Measurements from ENCODE around the gene RAI1.
A peak's percentile ranks its signal among the peaks of the same experiment; 100 is the strongest.

The RAI1 gene

DNA sequence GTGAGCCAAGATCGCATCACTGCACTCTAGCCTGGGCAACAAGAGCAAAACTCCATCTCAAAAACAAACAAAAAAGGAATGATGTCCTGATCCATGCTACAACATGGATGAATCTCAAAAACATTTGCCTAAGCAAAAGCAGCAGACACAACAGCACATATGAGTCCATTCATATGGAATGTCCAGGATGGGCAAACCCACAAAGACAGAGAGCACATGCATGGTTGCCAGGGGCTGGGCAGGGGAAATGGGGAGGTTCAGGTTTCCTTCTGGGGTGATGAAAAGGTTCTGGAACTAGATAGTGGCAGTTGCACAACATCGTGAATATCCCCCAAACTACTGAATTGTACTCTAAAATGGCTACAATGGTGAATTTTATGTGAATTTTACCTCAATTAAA is 35.3 kb upstream of the RAI1 start:
- Histone ChIP-seq H3K4me3 (ENCODE audit: extremely low read depth, insufficient read depth, low read length, poor library complexity, severe bottlenecking) (no peak overlapping the region), H3K36me3 (ENCODE audit: control insufficient read depth, insufficient read depth, low read length) (no peaks in the 10 kb centered on the region), H3K9me3 (ENCODE audit: control insufficient read depth, low read length) (no peaks in the 10 kb centered on the region), H3K4me1 (ENCODE audit: control insufficient read depth, insufficient read depth, low read length, poor library complexity, severe bottlenecking) (no peaks in the 10 kb centered on the region), H3K27ac (ENCODE audit: low read depth, low read length, severe bottlenecking) (no peak overlapping the region)
- no CpG with 5 or more reads among the region's 2 CpGs for WGBS, 2 experiments (ENCODE audit: insufficient coverage in 2 of 2)

DNA sequence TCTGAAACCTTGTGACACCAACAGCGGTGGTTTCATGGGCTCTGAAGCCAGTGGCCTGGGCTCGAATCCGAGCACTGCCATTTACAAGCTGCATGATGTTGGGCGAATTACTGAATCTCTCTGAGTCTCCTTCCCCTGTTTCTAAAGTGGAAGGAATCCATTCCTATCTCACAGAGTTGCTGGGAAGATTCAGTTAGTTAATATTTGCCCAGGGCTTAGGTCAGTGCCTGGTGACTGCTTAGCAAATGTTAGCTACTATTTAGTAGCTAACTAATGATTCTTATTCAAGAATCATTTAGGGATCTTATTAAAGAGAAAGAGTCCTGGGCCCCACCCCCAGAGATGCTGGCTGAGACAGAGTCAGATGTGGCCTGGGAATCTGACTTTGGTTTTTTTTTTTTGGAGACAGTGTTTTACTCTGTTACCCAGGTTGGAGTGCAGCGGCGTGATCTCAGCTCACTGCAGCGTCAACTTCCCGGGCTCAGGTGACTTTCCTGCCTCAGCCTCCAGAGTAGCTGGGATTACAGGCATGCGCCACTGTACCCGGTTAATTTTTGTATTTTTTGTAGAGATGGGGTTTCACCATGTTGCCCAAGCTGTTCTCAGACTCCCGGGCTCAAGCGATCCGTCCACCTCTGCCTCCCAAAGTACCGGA is 33.6 kb upstream of the RAI1 start:
- Histone ChIP-seq H3K4me3 (ENCODE audit: extremely low read depth, insufficient read depth, low read length, poor library complexity, severe bottlenecking) (no peak overlapping the region), H3K27ac (ENCODE audit: low read depth, low read length, severe bottlenecking) (no peak overlapping the region), H3K9me3 (ENCODE audit: control insufficient read depth, low read length) (no peaks in the 10 kb centered on the region), H3K4me1 (ENCODE audit: control insufficient read depth, insufficient read depth, low read length, poor library complexity, severe bottlenecking) (no peaks in the 10 kb centered on the region), H3K36me3 (ENCODE audit: control insufficient read depth, insufficient read depth, low read length) (no peaks in the 10 kb centered on the region)
- 95 to 96% methylated on average over 10 to 11 of the region's 14 CpGs for WGBS, 2 experiments (ENCODE audit: insufficient coverage in 2 of 2)

DNA sequence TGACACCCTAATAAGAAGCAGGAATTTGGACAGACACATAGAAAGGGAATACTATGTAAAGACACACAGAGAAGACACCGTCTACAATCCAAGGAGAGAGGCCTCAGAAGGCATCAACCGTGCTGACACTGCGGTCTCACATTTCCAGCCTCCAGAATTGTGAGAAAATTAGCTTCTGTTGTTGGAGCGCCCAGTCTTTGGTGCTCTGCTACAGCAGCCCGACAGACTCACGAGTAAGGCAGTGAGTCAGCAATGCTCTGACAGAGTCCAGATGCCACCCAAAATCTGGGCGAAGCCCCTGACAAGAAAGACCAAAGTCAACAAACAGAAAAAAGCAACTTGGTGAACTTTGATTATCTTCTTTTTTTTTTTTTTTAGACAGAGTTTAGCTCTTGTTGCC is 32.5 kb upstream of the RAI1 start:
- WGBS, 2 experiments (ENCODE audit: insufficient coverage in 2 of 2) = 72 to 80% methylated on average over 6 to 7 of the region's 7 CpGs
- peak overlapping the region; percentile 51 for H3K27ac ChIP-seq (ENCODE audit: low read depth, low read length, severe bottlenecking)
- no peaks in the 10 kb centered on the region for H3K36me3 ChIP-seq (ENCODE audit: control insufficient read depth, insufficient read depth, low read length)
- H3K4me1 ChIP-seq (ENCODE audit: control insufficient read depth, insufficient read depth, low read length, poor library complexity, severe bottlenecking) = no peaks in the 10 kb centered on the region
- no peaks in the 10 kb centered on the region for H3K9me3 ChIP-seq (ENCODE audit: control insufficient read depth, low read length)
- H3K4me3 ChIP-seq (ENCODE audit: extremely low read depth, insufficient read depth, low read length, poor library complexity, severe bottlenecking) = no peak overlapping the region

DNA sequence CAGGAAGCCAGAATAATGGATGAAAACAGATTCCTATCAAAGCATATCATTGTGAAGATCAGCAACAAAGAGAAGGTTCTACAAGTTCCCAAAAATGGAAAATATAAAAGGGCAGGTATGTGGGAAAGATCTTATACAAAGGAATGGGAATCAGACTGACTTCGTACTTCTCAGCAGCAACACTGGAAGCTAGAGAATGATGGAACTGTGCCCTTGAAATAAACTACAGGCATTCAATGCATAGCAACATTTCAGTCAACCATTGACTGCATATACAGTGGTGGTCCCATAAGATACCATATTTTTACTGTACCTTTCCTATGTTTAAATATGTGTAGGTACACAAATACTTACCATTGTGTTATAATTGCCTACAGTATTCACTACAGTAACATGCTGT is 30.3 kb upstream of the RAI1 start:
- Histone ChIP-seq H3K9me3 (ENCODE audit: control insufficient read depth, low read length) (no peaks in the 10 kb centered on the region), H3K27ac (ENCODE audit: low read depth, low read length, severe bottlenecking) (no peak overlapping the region), H3K4me1 (ENCODE audit: control insufficient read depth, insufficient read depth, low read length, poor library complexity, severe bottlenecking) (no peaks in the 10 kb centered on the region), H3K36me3 (ENCODE audit: control insufficient read depth, insufficient read depth, low read length) (no peaks in the 10 kb centered on the region), H3K4me3 (ENCODE audit: extremely low read depth, insufficient read depth, low read length, poor library complexity, severe bottlenecking) (no peak overlapping the region)
- 83 to 100% methylated on average over 1 of the region's 1 CpG for WGBS, 2 experiments (ENCODE audit: insufficient coverage in 2 of 2)

DNA sequence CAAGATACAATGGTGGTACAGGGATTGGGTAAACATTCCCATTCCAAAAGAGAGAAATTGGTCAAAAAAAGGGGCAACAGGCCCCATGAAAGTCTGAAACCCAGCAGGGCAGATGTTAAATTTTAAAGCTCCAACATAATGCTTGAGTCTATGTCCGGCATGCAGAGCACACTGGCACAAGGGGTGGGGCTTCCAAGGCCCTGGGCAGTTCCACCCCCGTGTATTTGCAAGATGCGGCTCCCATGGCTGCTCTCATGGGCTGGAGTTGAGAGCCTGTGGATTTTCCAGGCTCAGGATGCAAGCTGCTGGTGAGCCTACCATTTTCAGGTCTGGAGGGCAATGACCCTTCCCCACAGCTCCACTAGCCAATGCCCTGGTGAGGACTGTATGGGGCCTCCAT is 27.9 kb upstream of the RAI1 start:
- Histone ChIP-seq H3K4me1 (ENCODE audit: control insufficient read depth, insufficient read depth, low read length, poor library complexity, severe bottlenecking) (no peaks in the 10 kb centered on the region), H3K36me3 (ENCODE audit: control insufficient read depth, insufficient read depth, low read length) (no peaks in the 10 kb centered on the region), H3K9me3 (ENCODE audit: control insufficient read depth, low read length) (peaks cover 8% of the 10 kb centered on the region), H3K27ac (ENCODE audit: low read depth, low read length, severe bottlenecking) (no peak overlapping the region), H3K4me3 (ENCODE audit: extremely low read depth, insufficient read depth, low read length, poor library complexity, severe bottlenecking) (no peak overlapping the region)
- 82 to 96% methylated on average over 3 of the region's 3 CpGs for WGBS, 2 experiments (ENCODE audit: insufficient coverage in 2 of 2)

DNA sequence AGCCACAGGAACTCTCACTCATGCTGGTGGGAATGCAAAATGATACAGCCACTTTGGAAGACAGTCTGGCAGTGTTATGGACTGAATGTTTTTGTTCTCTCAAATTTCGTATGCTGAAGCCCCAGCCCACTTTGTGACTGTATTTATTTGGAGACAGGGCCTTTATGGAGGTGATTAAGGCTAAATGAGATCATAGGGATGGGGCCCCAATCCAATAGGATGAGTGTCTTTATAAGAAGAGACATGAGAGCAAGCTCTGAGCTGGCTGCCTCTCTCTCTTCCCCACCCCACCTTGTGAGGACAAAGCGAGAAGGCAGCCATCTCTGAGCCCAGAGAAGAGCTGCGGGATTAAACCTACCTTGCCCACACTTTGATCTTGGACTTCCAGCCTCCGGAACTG is 21.9 kb upstream of the RAI1 start:
- Histone ChIP-seq H3K4me3 (ENCODE audit: extremely low read depth, insufficient read depth, low read length, poor library complexity, severe bottlenecking) (no peak overlapping the region), H3K4me1 (ENCODE audit: control insufficient read depth, insufficient read depth, low read length, poor library complexity, severe bottlenecking) (peaks cover 11% of the 10 kb centered on the region), H3K27ac (ENCODE audit: low read depth, low read length, severe bottlenecking) (no peak overlapping the region), H3K36me3 (ENCODE audit: control insufficient read depth, insufficient read depth, low read length) (no peaks in the 10 kb centered on the region), H3K9me3 (ENCODE audit: control insufficient read depth, low read length) (peaks cover 17% of the 10 kb centered on the region)
- WGBS, 2 experiments (ENCODE audit: insufficient coverage in 2 of 2) = 96 to 100% methylated on average over 2 of the region's 4 CpGs

DNA sequence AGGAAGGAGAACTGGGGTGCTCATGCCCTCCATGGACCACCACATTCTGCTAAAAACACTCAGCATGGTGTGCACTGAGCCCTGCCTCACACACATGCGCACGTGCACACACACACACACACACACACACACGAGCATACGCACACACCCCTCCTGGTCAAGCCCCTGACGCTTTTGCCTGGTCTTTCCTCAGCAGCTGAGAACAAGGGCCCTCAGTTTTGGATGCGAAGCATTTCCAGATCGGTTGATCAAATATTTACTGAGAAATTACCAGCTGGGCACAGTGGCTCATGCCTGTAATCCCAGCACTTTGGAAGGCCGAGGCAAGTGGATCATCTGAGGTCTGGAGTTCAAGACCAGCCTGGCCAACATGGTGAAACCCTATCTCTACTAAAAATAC is 20.1 kb upstream of the RAI1 start:
- 86 to 89% methylated on average over 8 of the region's 8 CpGs for WGBS, 2 experiments (ENCODE audit: insufficient coverage in 2 of 2)

DNA sequence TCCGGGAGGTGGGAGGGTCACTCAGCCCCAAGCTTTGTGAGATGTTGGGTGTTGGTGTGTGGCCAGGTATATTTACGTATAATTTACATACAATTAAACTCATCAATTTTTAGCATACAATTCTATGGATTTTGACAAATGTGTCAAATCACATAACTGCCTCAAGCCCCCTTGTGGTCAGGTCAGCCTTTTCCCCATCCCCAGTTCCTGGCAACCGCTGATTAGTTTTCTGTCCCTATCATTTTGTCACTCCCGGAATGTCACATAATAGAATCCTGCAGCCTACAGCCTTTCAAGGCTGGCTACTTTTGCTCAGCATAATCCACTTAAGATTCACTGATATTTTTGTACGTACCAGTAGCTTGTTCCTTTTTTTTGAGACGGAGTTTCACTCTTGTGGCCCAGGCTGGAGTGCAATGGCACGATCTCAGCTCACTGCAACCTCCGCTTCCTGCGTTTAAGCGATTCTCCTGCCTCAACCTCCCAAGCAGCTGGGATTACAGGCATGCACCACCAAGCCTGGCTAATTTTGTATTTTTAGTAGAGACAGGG is 19.3 kb upstream of the RAI1 start:
- 87 to 88% methylated on average over 8 to 9 of the region's 10 CpGs for WGBS, 2 experiments (ENCODE audit: insufficient coverage in 2 of 2)

More for the DNA sequence above, 20.1 kb upstream of the RAI1 start:
- H3K4me3 ChIP-seq (ENCODE audit: extremely low read depth, insufficient read depth, low read length, poor library complexity, severe bottlenecking) = no peak overlapping the region
- H3K36me3 ChIP-seq (ENCODE audit: control insufficient read depth, insufficient read depth, low read length) = no peaks in the 10 kb centered on the region
- peaks cover 11% of the 10 kb centered on the region for H3K4me1 ChIP-seq (ENCODE audit: control insufficient read depth, insufficient read depth, low read length, poor library complexity, severe bottlenecking)
- H3K27ac ChIP-seq (ENCODE audit: low read depth, low read length, severe bottlenecking) = no peak overlapping the region
- H3K9me3 ChIP-seq (ENCODE audit: control insufficient read depth, low read length) = peaks cover 17% of the 10 kb centered on the region

DNA sequence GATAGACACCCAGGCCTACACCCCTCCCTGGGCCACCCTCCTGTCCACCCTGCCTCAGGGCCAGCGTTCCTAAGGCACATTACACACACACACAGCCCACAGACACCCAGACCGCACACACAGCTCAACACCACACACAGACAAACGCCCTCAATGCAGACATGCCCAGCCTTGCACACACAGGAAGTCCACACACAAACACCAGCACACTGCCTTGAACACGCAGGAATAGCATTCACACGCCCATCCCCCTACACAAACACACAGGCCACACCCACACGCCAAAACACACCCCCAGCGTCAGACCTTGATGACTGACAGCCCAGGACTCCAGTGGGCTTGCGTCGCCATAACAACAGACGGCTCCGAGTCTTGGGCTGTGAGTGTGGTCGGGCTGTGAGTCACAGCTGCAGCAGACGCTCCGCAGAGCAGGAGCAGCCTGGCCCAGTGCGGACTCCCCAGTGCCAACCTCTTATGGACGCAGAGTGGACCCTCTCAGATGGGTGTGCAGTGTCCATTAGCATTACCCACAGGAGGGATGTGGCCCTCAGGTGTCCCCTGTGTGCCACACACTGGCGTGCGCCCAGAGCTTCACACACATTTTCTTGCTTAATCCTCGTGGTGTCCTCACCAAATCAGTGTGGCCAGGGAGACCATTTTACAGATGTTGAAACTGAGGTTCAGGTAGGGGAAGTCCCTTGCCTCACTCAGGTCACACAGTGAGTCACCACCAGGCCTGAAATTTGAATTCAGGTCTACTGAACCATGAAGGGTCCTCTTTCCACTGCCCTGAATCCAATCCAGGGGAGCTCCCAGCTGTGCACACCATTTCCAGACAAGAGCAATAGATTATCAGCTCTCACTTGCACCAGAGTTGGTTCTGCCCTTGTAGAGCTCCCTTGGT is 17.8 kb upstream of the RAI1 start:
- no peaks in the 10 kb centered on the region for H3K36me3 ChIP-seq (ENCODE audit: control insufficient read depth, insufficient read depth, low read length)
- 37 to 39% methylated on average over 11 to 17 of the region's 19 CpGs for WGBS, 2 experiments (ENCODE audit: insufficient coverage in 2 of 2)
- H3K9me3 ChIP-seq (ENCODE audit: control insufficient read depth, low read length) = peaks cover 9% of the 10 kb centered on the region
- H3K4me1 ChIP-seq (ENCODE audit: control insufficient read depth, insufficient read depth, low read length, poor library complexity, severe bottlenecking) = peaks cover 11% of the 10 kb centered on the region
- H3K27ac ChIP-seq (ENCODE audit: low read depth, low read length, severe bottlenecking) = peak overlapping the region; percentile 62
- no peak overlapping the region for H3K4me3 ChIP-seq (ENCODE audit: extremely low read depth, insufficient read depth, low read length, poor library complexity, severe bottlenecking)

More for the DNA sequence above, 19.3 kb upstream of the RAI1 start:
- H3K4me1 ChIP-seq (ENCODE audit: control insufficient read depth, insufficient read depth, low read length, poor library complexity, severe bottlenecking) = peaks cover 11% of the 10 kb centered on the region
- H3K36me3 ChIP-seq (ENCODE audit: control insufficient read depth, insufficient read depth, low read length) = no peaks in the 10 kb centered on the region
- H3K4me3 ChIP-seq (ENCODE audit: extremely low read depth, insufficient read depth, low read length, poor library complexity, severe bottlenecking) = no peak overlapping the region
- no peak overlapping the region for H3K27ac ChIP-seq (ENCODE audit: low read depth, low read length, severe bottlenecking)
- peaks cover 17% of the 10 kb centered on the region for H3K9me3 ChIP-seq (ENCODE audit: control insufficient read depth, low read length)

DNA sequence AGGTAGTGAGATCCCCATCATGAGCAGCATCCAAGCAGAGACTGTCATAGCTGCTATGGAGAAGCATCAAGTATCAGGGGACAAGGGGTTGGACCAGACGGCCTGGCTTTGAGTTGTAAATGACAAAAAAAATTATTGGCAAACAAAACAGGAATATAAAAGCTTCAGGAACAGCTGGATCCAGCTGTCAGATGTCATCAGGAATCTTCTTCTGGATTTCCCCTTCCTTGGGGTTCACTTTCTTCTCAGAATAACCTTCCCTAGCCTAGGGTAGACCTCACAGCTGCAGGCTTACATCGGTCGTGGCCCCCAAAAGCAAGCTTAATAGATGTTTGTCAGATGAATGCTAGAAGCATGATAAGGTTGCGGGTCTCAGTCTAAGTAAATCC is 17.2 kb upstream of the RAI1 start:
- WGBS, 2 experiments (ENCODE audit: insufficient coverage in 2 of 2) = 90 to 94% methylated on average over 2 of the region's 4 CpGs
- peaks cover 7% of the 10 kb centered on the region for H3K9me3 ChIP-seq (ENCODE audit: control insufficient read depth, low read length)
- no peak overlapping the region for H3K27ac ChIP-seq (ENCODE audit: low read depth, low read length, severe bottlenecking)
- peaks cover 11% of the 10 kb centered on the region for H3K4me1 ChIP-seq (ENCODE audit: control insufficient read depth, insufficient read depth, low read length, poor library complexity, severe bottlenecking)
- no peak overlapping the region for H3K4me3 ChIP-seq (ENCODE audit: extremely low read depth, insufficient read depth, low read length, poor library complexity, severe bottlenecking)
- H3K36me3 ChIP-seq (ENCODE audit: control insufficient read depth, insufficient read depth, low read length) = no peaks in the 10 kb centered on the region
